IMR-90 (cell line): Measurements from ENCODE around the gene SLC49A4.

ENCODE experiments used
- BHLHE40 ChIP-seq: fragments of 150-350 bp; IDR thresholded peaks from 2 replicates; pipeline ENCODE4 v1.6.1; 2016; ENCODE audit warnings: mild to moderate bottlenecking, low read depth, low read length
- CEBPB ChIP-seq: IDR thresholded peaks from 2 replicates; pipeline ENCODE4 v1.6.1; 2012; ENCODE audit warnings: low read depth, low read length, improper control_type of control experiment
- CTCF ChIP-seq: conservative IDR thresholded peaks from 2 replicates; pipeline ENCODE4 v1.5.1; 2012; ENCODE audit warnings: mild to moderate bottlenecking, low read depth, low read length, improper control_type of control experiment
- ELK1 ChIP-seq: fragments of 150-350 bp; IDR thresholded peaks from 2 replicates; pipeline ENCODE4 v1.6.1; 2016; ENCODE audit warnings: low read depth, mild to moderate bottlenecking, low read length, moderate library complexity, borderline replicate concordance
- FOS ChIP-seq: fragments of 150-350 bp; IDR thresholded peaks from 2 replicates; pipeline ENCODE4 v1.6.1; 2016; ENCODE audit warnings: low read depth, low read length
- MAZ ChIP-seq: IDR thresholded peaks from 2 replicates; pipeline ENCODE4 v1.6.1; 2012; ENCODE audit warnings: low read depth, mild to moderate bottlenecking, low read length, improper control_type of control experiment, moderate library complexity, borderline replicate concordance
- POLR2A ChIP-seq: IDR thresholded peaks from 2 replicates; pipeline ENCODE4 v1.6.1; 2012; ENCODE audit warnings: mild to moderate bottlenecking, low read depth, low read length
- RAD21 ChIP-seq: IDR thresholded peaks from 2 replicates; pipeline ENCODE4 v1.6.1; 2012; ENCODE audit warnings: low read length, improper control_type of control experiment
- RFX5 ChIP-seq: IDR thresholded peaks from 2 replicates; pipeline ENCODE4 v1.8.0; 2012; ENCODE audit warnings: low read depth, mild to moderate bottlenecking, low read length, moderate library complexity
- USF2 ChIP-seq: fragments of 150-350 bp; IDR thresholded peaks from 2 replicates; pipeline ENCODE4 v1.6.1; 2017; ENCODE audit warnings: mild to moderate bottlenecking, antibody characterized with exemption, low read length, low read depth

- TF ChIP-seq FOS = no peak
- no peak for TF ChIP-seq CTCF
- no peak for TF ChIP-seq MAZ
- TF ChIP-seq CEBPB = no peak
- no peak for TF ChIP-seq POLR2A
- TF ChIP-seq RFX5 = no peak
- TF ChIP-seq BHLHE40 = no peak
- no peak for TF ChIP-seq USF2
- TF ChIP-seq RAD21 = no peak
- TF ChIP-seq ELK1 = no peak
Measured at GRCh38 chr3:122810734-122811133, 15.9 kb downstream of the SLC49A4 start.
